NCI-H1930 (cell line): ENCODE results near the gene KCND1.

Experiments used
- DNase-seq, 2 experiments: peaks; one replicate each; lab custom pipeline; 2025; lab: John Stamatoyannopoulos, UW

Gene KCND1

DNA sequence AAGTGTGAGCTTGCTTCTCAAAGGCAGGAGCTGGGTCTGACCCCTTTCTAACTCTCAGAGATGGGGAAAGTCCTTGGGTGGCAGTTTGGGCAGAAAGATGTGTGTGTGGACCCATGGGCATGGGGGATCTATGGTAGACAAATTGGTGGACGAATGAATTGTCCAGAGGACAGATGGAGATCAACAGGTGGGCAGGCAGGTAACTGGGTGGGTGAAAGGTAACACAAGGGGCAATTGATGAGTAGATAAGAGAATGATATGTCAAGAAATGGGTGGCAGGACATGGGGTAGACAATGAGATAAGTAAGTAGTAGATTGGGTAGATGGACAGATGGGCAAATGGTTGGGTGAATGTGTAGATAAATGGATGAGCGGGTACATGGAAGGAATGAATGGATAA, 2.9 kb upstream of the KCND1 start:
- no peak for DNase-seq

GRCh38 chrX:48974033-48974432, 2.4 kb upstream of the KCND1 start:
- no peak for DNase-seq

GRCh38 chrX:48972220-48973164, 848 bp upstream of the KCND1 start:
- DNase-seq: peak; percentile 23 to 44

DNA sequence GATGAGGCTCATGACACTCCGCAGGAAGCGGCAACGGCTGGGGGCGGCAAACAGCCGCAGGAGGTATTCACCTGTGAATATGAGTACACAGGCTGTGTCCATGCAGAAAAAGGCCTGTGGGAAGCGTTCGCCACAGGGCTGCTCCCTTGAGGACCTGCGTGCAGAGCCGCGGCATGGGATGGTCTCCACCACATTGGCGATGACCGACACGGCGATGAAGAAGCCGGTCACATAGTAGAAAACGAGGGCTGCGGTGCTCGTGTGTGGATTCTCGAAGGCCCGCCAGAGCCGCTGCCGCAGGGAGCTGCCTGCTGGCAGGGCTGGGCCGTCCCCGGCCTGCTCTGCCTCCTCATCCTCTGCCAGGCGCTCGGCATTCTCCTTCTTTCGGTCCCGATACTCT, 2.2 kb downstream of the KCND1 start:
- DNase-seq: no peak

GRCh38 chrX:48968377-48968776, 3.3 kb downstream of the KCND1 start:
- no peak for DNase-seq

DNA sequence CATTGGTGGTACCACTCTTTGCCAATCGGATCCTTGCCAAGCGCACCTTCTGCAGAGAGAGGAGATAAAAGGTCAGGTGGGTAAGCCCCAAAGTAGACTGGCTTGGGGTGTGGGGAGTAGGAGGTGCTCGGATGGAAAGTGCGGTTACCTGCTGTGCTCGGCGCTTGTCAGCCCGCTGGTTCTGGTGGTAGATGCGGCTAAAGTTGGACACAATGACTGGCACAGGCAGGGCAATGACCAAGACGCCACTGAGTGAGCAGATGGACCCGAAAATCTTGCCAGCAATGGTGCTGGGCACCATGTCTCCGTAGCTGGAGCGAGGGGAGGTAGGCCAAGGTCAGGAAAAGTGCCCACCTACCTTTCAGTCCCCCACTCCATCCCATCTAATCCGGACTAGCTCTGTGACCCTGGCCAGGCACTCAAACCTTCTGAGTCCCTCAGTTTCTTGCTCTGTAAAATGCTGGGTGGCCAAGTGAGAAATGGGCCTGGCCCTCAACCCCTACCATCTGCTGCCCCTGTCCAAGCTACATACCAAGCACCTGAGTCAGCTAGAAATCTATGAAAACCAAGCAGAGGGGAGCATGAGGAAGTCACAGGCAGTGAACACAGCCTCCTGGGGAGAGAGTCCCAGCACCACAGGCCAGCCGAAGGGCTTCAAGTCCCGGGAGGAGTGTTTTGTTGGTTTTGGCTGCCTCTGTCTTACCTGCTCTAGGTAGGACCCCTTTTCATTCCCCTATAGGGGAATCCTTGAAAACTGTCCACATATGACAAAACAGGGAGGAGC, 4.7 kb downstream of the KCND1 start:
- no peak for DNase-seq

GRCh38 chrX:48965959-48966358, 5.7 kb downstream of the KCND1 start:
- no peak for DNase-seq

- DNase-seq: no peak
Observed at GRCh38 chrX:48961585-48962091, 10.0 kb downstream of the KCND1 start.

- DNase-seq: no peak
Observed at GRCh38 chrX:48960291-48960690, 11.4 kb downstream of the KCND1 start.

GRCh38 chrX:48958635-48959094, 13.0 kb downstream of the KCND1 start:
- DNase-seq: peak in 1 of 2 experiments; percentile 5

DNA sequence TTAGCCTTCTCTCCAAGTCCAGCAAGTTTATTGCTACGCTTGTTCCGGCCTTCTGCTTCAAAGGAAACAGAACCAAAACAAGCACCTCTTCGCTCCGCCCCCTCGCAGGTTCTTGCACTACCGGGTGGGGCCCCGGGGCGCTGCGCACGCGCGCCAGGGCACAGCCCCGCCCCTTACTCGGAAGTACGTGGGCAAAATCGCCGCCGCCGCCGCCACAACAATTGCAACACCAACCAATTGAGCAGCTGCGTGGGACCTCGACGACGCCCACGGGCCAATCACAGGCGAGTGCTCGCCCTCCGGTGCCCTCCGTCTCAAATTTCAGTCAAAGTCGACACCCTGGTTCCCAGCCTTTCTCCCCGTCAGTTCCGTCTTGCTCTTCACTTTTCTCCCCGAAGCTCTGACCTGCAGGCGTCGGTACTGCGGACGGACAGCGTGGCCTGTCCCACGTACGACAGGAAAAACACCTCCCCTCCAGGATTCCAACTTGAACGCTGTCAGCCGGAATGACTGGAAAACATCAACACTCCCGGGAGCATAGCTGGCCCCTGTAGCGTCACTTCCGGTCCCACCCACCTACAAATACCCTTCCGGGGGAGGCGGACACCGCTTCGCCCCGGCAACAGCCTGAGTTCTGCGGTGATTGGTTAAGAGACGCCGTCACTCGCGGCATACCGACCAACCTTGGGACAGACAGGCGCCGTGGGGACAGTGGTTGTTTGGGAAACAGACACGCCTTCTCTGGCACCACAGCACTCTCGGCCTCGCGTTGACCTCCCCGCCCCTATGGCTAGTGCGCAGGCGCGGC, 13.6 kb downstream of the KCND1 start:
- peak; percentile 90 to 96 for DNase-seq

GRCh38 chrX:48957477-48957826, 14.2 kb downstream of the KCND1 start, which contains the start of gene OTUD5:
TSS of gene OTUD5 (minus strand) at chrX:48957607. CDS start at chrX:48957570, 37 bp downstream.
- DNase-seq: peak; percentile 57 to 79

DNA sequence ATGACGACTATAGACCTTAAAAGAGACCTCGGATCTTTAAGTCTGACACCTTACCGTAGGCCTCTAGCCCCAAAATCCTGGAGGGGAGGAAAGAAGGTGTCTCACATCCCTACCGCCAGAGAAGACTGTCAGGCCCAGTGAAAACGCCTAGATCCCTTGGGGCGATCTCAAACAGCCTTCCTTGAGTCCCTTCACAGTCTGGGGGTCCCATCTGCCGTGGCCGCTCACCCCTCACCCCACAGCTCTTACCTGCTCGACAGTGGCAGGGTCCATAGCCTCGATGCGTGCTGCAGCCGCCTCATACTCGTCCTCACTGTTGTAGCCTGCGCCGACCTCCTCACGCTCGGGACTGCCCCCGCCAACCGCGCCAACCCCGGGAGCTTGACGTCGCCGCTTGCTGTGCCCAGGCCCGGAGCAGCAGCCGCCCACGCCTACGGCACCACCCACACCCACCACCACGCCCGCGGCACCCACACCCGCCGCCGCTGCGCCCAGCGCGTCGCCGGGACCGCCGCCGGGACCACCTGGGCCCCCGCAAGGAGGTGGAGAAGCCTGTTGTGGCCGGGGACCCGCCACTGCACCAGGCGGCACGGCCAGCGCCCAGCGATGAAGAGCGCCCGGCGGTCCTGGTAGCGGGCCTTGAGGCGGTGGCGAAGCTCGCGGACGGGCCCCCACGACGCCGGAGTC, 14.8 kb downstream of the KCND1 start:
- DNase-seq: no peak

DNA sequence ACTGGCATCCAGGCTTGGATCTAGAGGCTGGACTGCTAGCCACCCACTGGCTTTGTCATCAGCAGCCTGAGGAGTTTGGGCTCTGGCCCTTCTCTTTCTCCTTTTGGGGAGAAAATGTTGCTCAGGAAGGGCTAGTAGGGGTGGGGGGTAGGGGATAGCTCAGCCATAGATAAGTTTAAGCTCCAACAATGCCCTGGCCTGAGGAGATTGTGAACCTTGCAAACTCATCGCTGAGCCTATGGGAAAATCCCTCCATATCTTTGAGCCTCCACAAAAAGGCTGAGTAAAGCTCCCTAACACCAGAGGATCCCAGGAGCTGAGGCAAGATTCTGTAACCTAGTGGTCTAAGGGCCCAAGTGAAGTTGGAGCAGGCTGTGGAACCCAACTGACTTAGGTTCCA, 23.1 kb downstream of the KCND1 start:
- DNase-seq: no peak

DNA sequence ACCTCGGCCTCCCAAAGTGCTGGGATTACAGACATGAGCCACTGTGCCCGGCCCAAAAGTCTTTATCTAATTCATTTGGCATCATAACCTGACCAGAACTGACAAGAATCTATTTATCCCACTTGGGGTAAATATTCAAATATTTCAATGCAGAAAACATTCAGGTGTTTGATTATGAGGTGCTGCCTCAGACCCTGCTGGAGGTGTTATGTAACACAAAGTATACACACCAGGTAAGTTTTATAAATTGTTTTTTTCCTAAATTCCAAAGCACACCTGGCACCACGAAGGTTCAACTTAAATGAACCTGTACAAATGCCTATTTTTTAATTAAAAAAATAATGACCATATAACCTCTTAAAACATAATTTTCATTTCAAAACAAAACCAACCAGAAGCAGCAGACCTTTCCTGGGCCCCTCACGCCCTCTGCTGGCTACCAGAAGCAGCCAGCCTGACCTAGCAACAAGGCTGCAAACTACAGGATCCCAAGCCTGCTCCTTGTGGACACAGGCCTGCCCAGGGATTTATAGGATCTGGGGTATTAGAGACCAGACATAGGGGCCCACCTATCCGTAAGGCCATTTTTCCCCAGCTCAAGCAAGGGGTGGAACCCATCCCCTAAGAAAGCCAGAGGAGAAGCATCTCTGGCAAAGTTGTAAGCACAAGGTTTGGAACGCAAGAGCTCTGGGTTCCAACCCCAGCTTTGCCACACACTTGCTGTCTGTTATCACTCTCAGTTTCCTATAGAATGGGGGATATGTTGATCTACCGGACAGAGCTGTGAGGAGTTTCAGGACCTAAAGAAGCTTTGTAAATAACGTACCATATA, 25.9 kb downstream of the KCND1 start:
- peak in 1 of 2 experiments; percentile 14 for DNase-seq

DNA sequence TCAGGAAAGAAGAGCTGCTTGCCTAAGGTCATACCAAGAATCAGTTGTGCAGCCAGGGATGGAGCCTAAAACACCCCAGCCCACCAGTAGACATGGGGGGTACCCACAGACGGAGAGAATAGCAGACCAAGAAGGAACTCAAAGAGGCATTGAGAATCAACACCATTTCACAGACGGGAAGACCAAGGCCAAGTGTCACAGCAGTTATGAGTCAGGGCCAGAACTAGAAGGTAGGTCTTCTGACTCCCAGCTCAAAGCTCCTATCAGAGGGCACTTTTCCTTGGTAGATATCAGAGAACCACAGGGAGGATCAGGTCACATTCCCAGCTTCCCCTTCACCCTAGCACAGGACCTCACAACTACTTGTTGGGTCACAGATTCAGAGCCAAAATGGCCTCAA, 28.7 kb downstream of the KCND1 start:
- DNase-seq: no peak

DNA sequence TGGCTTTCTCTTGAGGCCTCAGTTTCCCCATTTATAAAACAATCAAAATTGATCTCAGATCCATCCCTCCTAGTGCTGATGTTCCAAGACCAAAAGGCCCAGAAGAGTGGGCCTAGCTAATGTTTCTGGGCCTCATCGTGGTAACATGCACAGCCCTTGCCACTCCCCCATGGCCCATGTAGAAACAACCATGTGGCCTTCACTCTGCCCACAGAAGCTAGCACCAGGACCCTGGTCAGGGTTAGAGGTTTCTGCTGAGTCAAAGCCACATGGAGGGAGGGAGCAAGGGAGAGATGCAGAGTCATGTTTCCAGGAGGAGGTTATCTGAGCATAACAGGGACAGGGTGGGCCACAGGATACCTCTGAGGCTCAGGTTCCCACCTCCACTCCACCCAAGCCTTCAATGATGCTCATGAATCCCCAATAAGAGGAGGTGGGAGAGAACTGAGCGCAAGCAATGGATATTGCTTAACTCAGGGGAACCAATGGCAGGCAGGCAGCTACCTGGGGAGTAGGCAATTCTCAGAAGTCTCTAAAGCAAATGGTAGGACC, 31.2 kb downstream of the KCND1 start:
- no peak for DNase-seq

DNA sequence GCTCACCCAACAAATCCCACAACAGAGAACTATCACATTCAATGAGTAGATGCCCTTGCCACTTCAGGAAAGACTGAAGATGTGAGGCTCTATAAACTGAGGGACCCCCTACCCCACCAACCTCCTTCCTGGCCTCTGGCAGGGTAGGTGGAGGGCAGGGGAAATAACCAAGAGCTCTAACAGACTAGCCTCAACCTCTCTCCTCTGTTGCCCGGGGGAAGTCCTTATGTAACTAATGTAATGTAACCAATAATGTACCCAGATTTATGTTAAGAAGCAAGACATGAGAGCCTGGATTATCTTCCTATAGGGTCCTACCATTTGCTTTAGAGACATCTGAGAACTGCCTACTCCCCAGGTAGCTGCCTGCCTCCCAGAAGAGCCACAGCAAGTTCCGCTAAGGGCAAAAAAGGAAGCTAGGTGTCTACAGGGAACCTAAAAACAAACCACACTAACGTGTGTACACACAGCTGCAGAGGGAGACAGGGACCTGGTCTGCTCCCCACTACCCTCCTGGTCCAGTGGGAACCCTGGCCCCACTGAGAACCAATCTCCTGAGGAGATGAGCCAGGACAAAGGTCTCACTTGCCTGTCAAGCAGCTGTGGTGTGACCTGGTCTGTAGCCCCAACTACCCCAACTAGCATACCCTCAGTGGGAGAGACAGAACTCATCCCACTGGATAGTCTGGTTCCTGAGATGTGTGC, 32.0 kb downstream of the KCND1 start:
- DNase-seq: no peak

DNA sequence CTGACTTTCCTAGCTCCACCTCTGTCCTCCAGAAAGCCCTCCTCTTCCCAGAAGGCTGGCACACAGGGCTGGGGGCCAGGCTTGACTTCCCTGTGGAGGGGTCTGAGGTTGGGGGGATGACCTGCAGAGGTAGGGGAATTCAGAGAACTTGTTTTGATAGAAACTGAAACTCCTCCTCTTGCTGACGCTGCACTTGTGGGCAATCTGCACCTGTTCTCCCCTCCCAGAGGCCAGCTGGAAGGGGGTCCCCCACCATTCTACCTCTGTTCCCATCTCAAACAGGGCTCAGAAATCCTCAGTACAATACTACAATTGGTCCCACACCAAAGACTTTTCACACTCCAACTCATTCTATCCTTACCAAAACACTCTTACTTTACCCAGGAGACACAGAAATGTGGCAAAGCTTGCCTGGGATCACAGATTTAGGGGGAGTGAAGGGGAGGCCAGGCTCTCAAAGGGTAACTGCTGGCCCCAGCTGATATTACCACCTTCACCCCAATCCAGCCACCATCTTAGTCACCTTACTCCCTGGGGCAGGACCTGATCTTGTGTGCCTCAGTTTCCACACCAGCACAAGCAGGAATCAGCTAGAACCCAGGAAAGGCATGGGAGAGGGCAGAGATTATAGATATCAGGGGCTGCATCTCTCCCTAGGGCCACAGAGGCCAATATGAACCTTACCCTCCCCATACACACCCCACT, 32.8 kb downstream of the KCND1 start:
- no peak for DNase-seq
